Parathyroid adenoma (tissue), 2 donors: ENCODE measurements around the gene CPXM1.

Experiments used
- H2AFZ ChIP-seq: fragments of 300-600 bp; sonication (generic); one replicate; pipeline ENCODE4 v1.7.0; 2017; ENCODE audit warnings: antibody characterized with exemption, mild to moderate bottlenecking
- H3K27ac ChIP-seq: fragments of 300-600 bp; sonication (generic); one replicate; pipeline ENCODE4 v1.7.0; 2017
- H3K27me3 ChIP-seq: fragments of 300-600 bp; sonication (generic); one replicate; pipeline ENCODE4 v1.7.0; 2017; ENCODE audit warnings: low read length; ENCODE audit not compliant: control insufficient read depth, insufficient read depth
- H3K36me3 ChIP-seq: fragments of 300-600 bp; sonication (generic); one replicate; pipeline ENCODE4 v1.7.0; 2017; ENCODE audit warnings: low read length; ENCODE audit not compliant: control insufficient read depth, insufficient read depth
- H3K4me1 ChIP-seq: fragments of 300-600 bp; sonication (generic); one replicate; pipeline ENCODE4 v1.7.0; 2017; ENCODE audit warnings: control low read depth
- H3K4me2 ChIP-seq: fragments of 300-600 bp; sonication (generic); one replicate; pipeline ENCODE4 v1.7.0; 2017; ENCODE audit warnings: low read length
- H3K4me3 ChIP-seq: fragments of 300-600 bp; sonication (generic); one replicate; pipeline ENCODE4 v1.7.0; 2017; ENCODE audit warnings: low read depth, low read length
- H3K79me2 ChIP-seq: fragments of 300-600 bp; sonication (generic); one replicate; pipeline ENCODE4 v1.7.0; 2017; ENCODE audit warnings: control low read depth
- H3K9ac ChIP-seq: fragments of 300-600 bp; sonication (generic); one replicate; pipeline ENCODE4 v1.7.0; 2017; ENCODE audit warnings: mild to moderate bottlenecking
- H3K9me3 ChIP-seq: fragments of 300-600 bp; sonication (generic); one replicate; pipeline ENCODE4 v1.7.0; 2017; ENCODE audit warnings: low read length; ENCODE audit not compliant: control insufficient read depth
- CTCF ChIP-seq: fragments of 300-600 bp; sonication (generic); IDR thresholded peaks from one replicate; pipeline ENCODE4 v1.7.0; 2017; ENCODE audit warnings: antibody characterized with exemption, mild to moderate bottlenecking
- donor health status: primary hyperparathyroidism.

The CPXM1 gene

GRCh38 chr20:2749343-2749950 is 51.0 kb downstream of the CPXM1 start:
- Histone ChIP-seq H3K4me2 (no peak overlapping the region), H3K36me3 (no peaks in the 10 kb centered on the region), H3K4me1 (peaks cover 7% of the 10 kb centered on the region), H3K9me3 (no peaks in the 10 kb centered on the region), H3K27ac (no peak overlapping the region), H3K27me3 (no peaks in the 10 kb centered on the region), H3K9ac (no peak overlapping the region), H2AFZ (no peak overlapping the region), H3K4me3 (no peak overlapping the region), H3K79me2 (no peaks in the 10 kb centered on the region)
- no peak for TF ChIP-seq CTCF

- peaks cover 7% of the 10 kb centered on the region for H3K4me1 ChIP-seq
- no peaks in the 10 kb centered on the region for H3K9me3 ChIP-seq
- H3K4me3 ChIP-seq: no peak overlapping the region
- no peaks in the 10 kb centered on the region for H3K27me3 ChIP-seq
- TF ChIP-seq CTCF: no peak
- no peak overlapping the region for H2AFZ ChIP-seq
- no peak overlapping the region for H3K27ac ChIP-seq
- no peak overlapping the region for H3K4me2 ChIP-seq
- H3K36me3 ChIP-seq: no peaks in the 10 kb centered on the region
- H3K9ac ChIP-seq: no peak overlapping the region
- H3K79me2 ChIP-seq: no peaks in the 10 kb centered on the region
Measured at GRCh38 chr20:2748551-2749342, 51.7 kb downstream of the CPXM1 start.

GRCh38 chr20:2747676-2748235 is 52.7 kb downstream of the CPXM1 start:
- no peak for TF ChIP-seq CTCF
- Histone ChIP-seq H3K9ac (no peak overlapping the region), H2AFZ (no peak overlapping the region), H3K4me1 (peaks cover 6% of the 10 kb centered on the region), H3K27me3 (no peaks in the 10 kb centered on the region), H3K27ac (no peak overlapping the region), H3K4me3 (no peak overlapping the region), H3K4me2 (no peak overlapping the region), H3K9me3 (no peaks in the 10 kb centered on the region), H3K79me2 (no peaks in the 10 kb centered on the region), H3K36me3 (no peaks in the 10 kb centered on the region)

GRCh38 chr20:2746636-2747265 is 53.7 kb downstream of the CPXM1 start:
- no peaks in the 10 kb centered on the region for H3K9me3 ChIP-seq
- H3K4me3 ChIP-seq: no peak overlapping the region

More at GRCh38 chr20:2746636-2747265, 53.7 kb downstream of the CPXM1 start:
- no peak overlapping the region for H3K4me2 ChIP-seq
- no peak overlapping the region for H2AFZ ChIP-seq
- no peak overlapping the region for H3K9ac ChIP-seq
- no peak overlapping the region for H3K27ac ChIP-seq
- H3K36me3 ChIP-seq: no peaks in the 10 kb centered on the region
- no peaks in the 10 kb centered on the region for H3K27me3 ChIP-seq
- H3K4me1 ChIP-seq: peaks cover 3% of the 10 kb centered on the region
- H3K79me2 ChIP-seq: no peaks in the 10 kb centered on the region
- TF ChIP-seq CTCF: no peak
